BLaER1 treated with 17β-estradiol and CSF1 and Interleukin-3, amounts not matched to agents 10 nM and 100 nM (cell line): ENCODE results near the gene LMO7.
A peak's percentile ranks its signal among the peaks of the same experiment; 100 is the strongest.
"Not testable (repeated sequence)": the region's sequence is repeated elsewhere in the genome, so short reads cannot be mapped to it uniquely, and the experiment has no call there.

ENCODE experiments used
- H3K27ac ChIP-seq, 11 experiments: shearing (Covaris generic); formaldehyde crosslinking; 2 replicates each; pipeline ENCODE4 v1.8.1; 2022
- H3K27me3 ChIP-seq, 11 experiments: shearing (Covaris generic); formaldehyde crosslinking; 2 replicates each; pipeline ENCODE4 v1.8.1; 2022
- H3K36me3 ChIP-seq, 11 experiments: shearing (Covaris generic); formaldehyde crosslinking; 2 replicates each; pipeline ENCODE4 v1.8.1; 2022
- H3K4me1 ChIP-seq, 10 experiments: shearing (Covaris generic); formaldehyde crosslinking; 2 replicates each; pipeline ENCODE4 v1.8.1; 2022
- H3K4me2 ChIP-seq, 11 experiments: shearing (Covaris generic); formaldehyde crosslinking; 2 replicates each; pipeline ENCODE4 v1.8.1; 2022
- H3K4me3 ChIP-seq, 10 experiments: shearing (Covaris generic); formaldehyde crosslinking; 2 replicates each; pipeline ENCODE4 v1.8.1; 2022
- H3K9ac ChIP-seq, 11 experiments: shearing (Covaris generic); formaldehyde crosslinking; 2 replicates each; pipeline ENCODE4 v1.8.1; 2022
- H3K9me3 ChIP-seq, 11 experiments: shearing (Covaris generic); formaldehyde crosslinking; replicated peaks in 1 of 11; 2 replicates each; pipeline ENCODE4 v1.8.1; 2022
- H4K20me1 ChIP-seq, 11 experiments: shearing (Covaris generic); formaldehyde crosslinking; 2 replicates each; pipeline ENCODE4 v1.8.1; 2022
- Cebpa-rat ChIP-seq, 11 experiments: shearing (Covaris generic); IDR thresholded peaks; 2 replicates each; pipeline ENCODE4 v1.8.1; 2022

Gene LMO7

DNA sequence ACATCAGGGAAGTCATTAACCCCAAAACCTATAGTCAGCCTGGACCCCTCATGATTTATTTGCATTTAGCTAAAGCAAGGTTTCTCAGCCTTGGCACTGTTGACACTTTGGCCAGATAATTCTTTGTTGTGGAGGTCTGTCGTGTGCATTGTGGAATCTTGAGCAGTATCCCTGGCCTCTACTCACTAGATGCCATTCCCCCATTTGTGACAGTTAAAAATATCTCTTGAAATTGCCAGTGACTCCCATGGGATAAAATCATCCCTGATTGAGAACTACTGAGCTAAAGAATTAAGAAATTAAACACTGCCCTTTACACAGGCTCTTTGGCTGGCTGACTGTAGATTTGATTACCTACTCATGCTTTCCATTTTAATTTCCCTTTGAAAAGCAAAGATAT lies 102.7 kb downstream of the LMO7 start:
- Histone ChIP-seq H3K27ac (no peak overlapping the region), H3K9ac (no peak overlapping the region), H3K36me3 (no peaks in the 10 kb centered on the region), H3K27me3 (no peaks in the 10 kb centered on the region), H4K20me1 (no peaks in the 10 kb centered on the region), H3K9me3 (peaks cover 0 to 16% (median 7%) of the 10 kb centered on the region in 11 experiments; a peak in 14 of 22 replicates), H3K4me1 (peaks cover 0 to 9% (median 0%) of the 10 kb centered on the region in 10 experiments; a peak in 4 of 20 replicates), H3K4me2 (no peak overlapping the region), H3K4me3 (no peak overlapping the region)
- no peak for TF ChIP-seq Cebpa-rat (IDR thresholded peaks at IDR 0.05)

DNA sequence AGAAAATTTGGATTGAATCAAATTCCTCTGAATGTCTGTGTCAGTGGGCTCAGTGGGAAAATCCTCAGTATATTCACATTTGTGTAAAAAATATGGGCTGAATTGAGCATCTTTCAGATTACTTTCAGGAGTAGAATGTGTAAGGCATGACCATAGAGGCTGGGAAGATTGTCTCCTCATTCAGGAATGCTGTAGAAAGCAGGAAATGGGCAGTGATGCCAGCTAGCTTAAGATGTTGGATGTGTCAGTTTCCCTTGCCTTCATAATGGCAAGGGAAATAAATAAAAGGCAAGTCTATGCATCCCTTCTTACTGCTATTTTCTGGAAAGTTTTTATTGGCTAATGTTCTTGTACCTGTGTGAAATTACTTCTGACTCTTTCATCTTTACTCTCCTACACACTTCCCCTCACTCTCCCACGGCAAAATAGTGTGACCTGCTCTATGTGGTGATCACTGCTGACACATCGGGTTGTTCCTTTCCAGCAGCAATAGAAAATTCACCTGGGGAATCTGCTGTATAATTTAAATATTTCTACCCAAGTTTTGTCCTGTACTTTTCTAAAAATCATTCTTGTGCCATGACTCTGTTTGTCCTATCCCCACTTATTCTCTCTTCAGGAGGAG lies 103.2 kb downstream of the LMO7 start:
- no peak overlapping the region for H3K27ac ChIP-seq
- peaks cover 0 to 16% (median 6%) of the 10 kb centered on the region in 11 experiments; a peak in 6 of 22 replicates for H3K9me3 ChIP-seq
- H3K9ac ChIP-seq = no peak overlapping the region
- no peak overlapping the region for H3K4me3 ChIP-seq
- H4K20me1 ChIP-seq = no peaks in the 10 kb centered on the region
- no peak for TF ChIP-seq Cebpa-rat (IDR thresholded peaks at IDR 0.05)
- no peak overlapping the region for H3K4me2 ChIP-seq
- no peaks in the 10 kb centered on the region for H3K27me3 ChIP-seq
- H3K36me3 ChIP-seq = no peaks in the 10 kb centered on the region
- H3K4me1 ChIP-seq = peaks cover 0 to 4% (median 0%) of the 10 kb centered on the region in 10 experiments; a peak in 4 of 20 replicates

DNA sequence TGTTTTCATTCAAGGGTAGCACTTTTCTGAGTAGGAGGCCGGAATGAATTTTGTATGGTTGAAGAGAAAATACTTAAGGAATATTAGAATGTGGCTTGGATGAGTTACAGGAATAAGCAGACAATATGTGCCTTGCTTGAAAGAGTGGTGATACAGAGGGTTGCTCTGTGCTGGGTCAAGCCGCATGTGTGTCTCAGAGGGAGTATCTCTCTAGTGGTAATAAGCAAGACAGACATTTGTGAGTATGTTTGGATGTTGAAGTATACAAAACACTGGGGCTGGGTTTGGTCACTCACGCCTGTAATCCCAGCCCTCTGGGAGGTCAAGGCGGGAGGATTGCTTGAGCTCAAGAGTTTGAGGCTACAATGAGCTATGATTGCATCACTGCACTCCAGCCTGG lies 103.9 kb downstream of the LMO7 start:
- no peak for TF ChIP-seq Cebpa-rat (IDR thresholded peaks at IDR 0.05)
- H3K27me3 ChIP-seq = no peaks in the 10 kb centered on the region
- H3K4me1 ChIP-seq = no peaks in the 10 kb centered on the region
- H3K9me3 ChIP-seq = peaks cover 0 to 16% (median 6%) of the 10 kb centered on the region in 11 experiments; a peak in 5 of 22 replicates
- no peaks in the 10 kb centered on the region for H3K36me3 ChIP-seq
- no peak overlapping the region for H3K9ac ChIP-seq
- no peak overlapping the region for H3K27ac ChIP-seq
- no peak overlapping the region for H3K4me3 ChIP-seq
- H3K4me2 ChIP-seq = no peak overlapping the region
- H4K20me1 ChIP-seq = no peaks in the 10 kb centered on the region

DNA sequence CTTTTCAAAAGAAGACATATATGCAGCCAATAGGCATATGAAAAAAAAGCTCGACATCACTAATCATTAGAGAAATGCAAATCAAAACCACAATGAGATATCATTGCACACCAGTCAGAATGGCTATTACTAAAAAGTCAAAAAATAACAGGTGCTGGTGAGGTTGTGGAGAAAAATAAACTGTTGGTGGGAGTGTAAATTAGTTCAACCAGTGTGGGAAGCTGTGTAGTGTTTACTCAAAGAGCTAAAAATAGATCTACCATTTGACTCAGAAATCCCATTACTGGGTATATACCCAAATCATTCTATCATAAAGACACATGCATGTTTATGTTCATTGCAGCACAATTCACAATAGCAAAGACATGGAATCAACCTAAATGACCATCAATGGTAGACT lies 106.9 kb downstream of the LMO7 start:
- not testable (repeated sequence) for H3K36me3 ChIP-seq, H3K27ac ChIP-seq, H3K4me1 ChIP-seq, H3K4me3 ChIP-seq, H3K9ac ChIP-seq, H3K27me3 ChIP-seq, H3K4me2 ChIP-seq, H4K20me1 ChIP-seq
- H3K9me3 ChIP-seq = peaks cover 0 to 12% (median 6%) of the 10 kb centered on the region in 11 experiments; a peak in 6 of 22 replicates

DNA sequence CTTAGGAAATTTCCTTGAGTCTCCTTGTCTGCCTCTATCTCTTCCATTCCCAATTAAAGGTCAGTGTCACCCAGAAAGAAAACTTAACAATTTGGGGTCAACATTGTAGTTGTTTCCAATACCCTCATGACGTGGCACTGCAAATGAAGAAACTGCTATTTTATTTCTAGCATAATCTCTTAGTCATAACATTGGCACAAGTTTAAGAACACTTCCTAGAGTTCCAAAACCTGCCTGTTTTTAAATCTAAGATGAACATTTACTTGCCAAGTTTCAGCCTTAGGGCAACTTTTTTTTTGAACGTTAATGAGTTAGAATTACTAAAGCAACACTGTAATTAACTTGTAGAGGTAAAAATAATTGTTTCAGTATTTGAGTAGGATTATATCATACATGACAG lies 108.0 kb downstream of the LMO7 start:
- H3K4me2 ChIP-seq = no peak overlapping the region
- TF ChIP-seq Cebpa-rat (IDR thresholded peaks at IDR 0.05) = no peak
- no peaks in the 10 kb centered on the region for H4K20me1 ChIP-seq
- peaks cover 0 to 6% (median under 1%) of the 10 kb centered on the region in 10 experiments; a peak in 11 of 20 replicates for H3K4me1 ChIP-seq
- no peaks in the 10 kb centered on the region for H3K27me3 ChIP-seq
- no peak overlapping the region for H3K27ac ChIP-seq
- H3K4me3 ChIP-seq = no peak overlapping the region
- H3K36me3 ChIP-seq = no peaks in the 10 kb centered on the region
- no peak overlapping the region for H3K9ac ChIP-seq
- H3K9me3 ChIP-seq = peaks cover 0 to 12% (median 6%) of the 10 kb centered on the region in 11 experiments; a peak in 6 of 22 replicates

DNA sequence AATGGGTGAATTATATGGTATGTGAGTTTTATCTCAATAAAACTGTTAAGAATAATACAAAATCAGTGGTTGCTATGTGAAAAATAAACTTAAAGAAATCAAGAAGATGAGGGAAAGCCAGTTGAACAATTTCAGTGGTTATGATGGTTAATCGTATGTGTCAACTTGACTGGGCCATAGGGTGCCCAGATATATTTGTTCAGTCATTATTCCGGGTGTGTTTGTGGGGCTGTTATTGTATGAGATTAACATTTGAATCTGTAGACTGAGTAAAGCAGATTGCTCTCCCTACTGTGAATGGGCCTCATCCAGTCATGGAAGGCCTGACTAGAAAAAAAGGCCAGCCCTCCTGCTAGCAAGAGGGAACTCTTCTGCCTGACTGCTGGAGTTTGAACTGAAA lies 109.3 kb downstream of the LMO7 start:
- Histone ChIP-seq H3K4me3 (no peak overlapping the region), H3K9ac (no peak overlapping the region), H3K4me1 (peaks cover 5 to 15% (median 10%) of the 10 kb centered on the region in 10 experiments; a peak in 19 of 20 replicates), H3K9me3 (peaks cover 0 to 12% (median 6%) of the 10 kb centered on the region in 11 experiments; a peak in 6 of 22 replicates), H3K36me3 (no peaks in the 10 kb centered on the region), H4K20me1 (no peaks in the 10 kb centered on the region), H3K27ac (no peak overlapping the region), H3K4me2 (no peak overlapping the region), H3K27me3 (no peaks in the 10 kb centered on the region)
- TF ChIP-seq Cebpa-rat (IDR thresholded peaks at IDR 0.05) = no peak

DNA sequence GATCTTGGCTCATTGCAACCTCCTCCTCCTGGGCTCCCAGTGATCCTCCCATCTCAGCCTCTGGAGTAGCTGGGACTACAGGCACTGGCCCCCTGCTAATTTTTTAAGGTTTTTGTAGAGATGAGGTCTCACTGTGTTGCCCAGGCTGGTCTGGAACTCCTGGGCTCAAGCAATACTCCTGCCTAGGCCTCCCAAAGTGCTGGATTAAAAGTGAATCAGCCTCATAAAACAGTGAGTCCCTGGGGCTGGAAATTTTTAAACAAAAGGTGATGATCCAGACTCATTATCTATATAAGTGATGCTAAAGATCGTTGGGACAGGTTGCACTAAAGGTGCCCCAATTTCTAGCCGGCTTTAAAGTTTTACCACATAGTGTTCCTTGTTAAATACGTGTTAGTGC lies 112.7 kb downstream of the LMO7 start:
- Histone ChIP-seq H3K27me3 (no peaks in the 10 kb centered on the region), H3K27ac (peak overlapping the region in 3 of 11 experiments; percentile 10 to 41 (median 29); a peak in 3 of 22 replicates), H3K9me3 (peaks cover 8 to 29% (median 14%) of the 10 kb centered on the region in 11 experiments; a peak in 21 of 22 replicates), H4K20me1 (no peaks in the 10 kb centered on the region), H3K4me2 (peak overlapping the region in 3 of 11 experiments; percentile 53 to 75 (median 54); a peak in 7 of 22 replicates), H3K4me1 (peaks cover 5 to 15% (median 10%) of the 10 kb centered on the region in 10 experiments; a peak in 19 of 20 replicates), H3K4me3 (no peak overlapping the region), H3K36me3 (peaks cover 0 to 6% (median 0%) of the 10 kb centered on the region in 11 experiments; a peak in 1 of 22 replicates), H3K9ac (no peak overlapping the region)
- no peak for TF ChIP-seq Cebpa-rat (IDR thresholded peaks at IDR 0.05)

DNA sequence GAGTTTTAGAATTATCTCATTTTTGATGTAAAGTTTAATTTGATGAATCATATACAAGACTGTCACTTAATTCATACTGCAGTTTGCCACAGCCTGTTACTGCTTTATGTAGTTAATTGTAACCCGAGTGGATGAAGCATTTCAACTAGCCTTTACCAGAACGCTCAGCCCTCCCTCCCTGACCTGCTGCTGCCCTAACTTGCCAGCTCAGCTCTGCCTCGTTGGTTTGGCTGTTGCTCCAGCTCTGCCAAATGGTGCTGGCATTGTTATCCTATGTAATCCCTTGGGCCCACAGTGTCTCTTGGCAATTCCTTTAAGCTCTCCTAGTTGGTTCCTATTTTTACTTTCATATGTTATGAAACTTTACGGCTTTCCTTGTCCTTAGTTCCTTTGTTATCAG lies 113.3 kb downstream of the LMO7 start:
- Histone ChIP-seq H3K4me2 (peak overlapping the region; percentile 36 to 75 (median 54)), H3K27ac (peak overlapping the region in 4 of 11 experiments; percentile 7 to 41 (median 20); a peak in 4 of 22 replicates)

DNA sequence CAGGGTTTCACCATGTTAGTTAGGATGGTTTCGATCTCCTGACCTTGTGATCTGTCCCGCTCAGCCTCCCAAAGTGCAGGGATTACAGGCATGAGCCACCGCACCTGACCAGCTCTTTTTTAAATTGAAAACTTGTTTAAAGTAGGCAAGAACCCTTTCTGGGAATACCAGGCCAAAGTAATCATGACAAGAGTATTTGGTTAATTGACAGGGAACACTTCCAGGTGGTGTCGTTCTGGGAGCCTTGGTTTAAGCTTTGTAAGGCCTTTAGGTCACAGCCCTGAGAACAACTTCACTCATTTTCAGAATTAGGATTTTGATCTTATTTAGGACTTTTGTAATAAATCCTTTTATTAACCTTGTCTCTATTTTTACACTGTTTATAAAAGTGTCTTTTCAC lies 115.2 kb downstream of the LMO7 start:
- Histone ChIP-seq H3K27me3 (no peaks in the 10 kb centered on the region), H3K4me1 (peaks cover 5 to 15% (median 10%) of the 10 kb centered on the region in 10 experiments; a peak in 19 of 20 replicates), H3K36me3 (peaks cover 0 to 6% (median 0%) of the 10 kb centered on the region in 11 experiments; a peak in 1 of 22 replicates), H3K9me3 (peaks cover 12 to 29% (median 20%) of the 10 kb centered on the region in 11 experiments; a peak in 21 of 22 replicates), H3K27ac (no peak overlapping the region), H3K4me2 (no peak overlapping the region), H3K4me3 (no peak overlapping the region), H4K20me1 (no peaks in the 10 kb centered on the region), H3K9ac (no peak overlapping the region)
- no peak for TF ChIP-seq Cebpa-rat (IDR thresholded peaks at IDR 0.05)

More for the DNA sequence above, 113.3 kb downstream of the LMO7 start:
- no peak for TF ChIP-seq Cebpa-rat (IDR thresholded peaks at IDR 0.05)
- Histone ChIP-seq H3K4me3 (no peak overlapping the region), H3K27me3 (no peaks in the 10 kb centered on the region), H3K9me3 (peaks cover 12 to 34% (median 19%) of the 10 kb centered on the region in 11 experiments; a peak in 21 of 22 replicates), H3K9ac (no peak overlapping the region), H4K20me1 (no peaks in the 10 kb centered on the region), H3K4me1 (peaks cover 5 to 15% (median 10%) of the 10 kb centered on the region in 10 experiments; a peak in 19 of 20 replicates), H3K36me3 (peaks cover 0 to 6% (median 0%) of the 10 kb centered on the region in 11 experiments; a peak in 1 of 22 replicates)
